GM18861 (cell line): ENCODE measurements around the gene ZNF701.
"Not testable (repeated sequence)": the region's sequence is repeated elsewhere in the genome, so short reads cannot be mapped to it uniquely, and the experiment has no call there.

Experiments used
- ATAC-seq: cut with Tn5 transposase; IDR thresholded peaks from one replicate; pipeline ENCODE4 v1.9.1; 2021; ENCODE audit not compliant: unreplicated experiment

The ZNF701 gene

DNA sequence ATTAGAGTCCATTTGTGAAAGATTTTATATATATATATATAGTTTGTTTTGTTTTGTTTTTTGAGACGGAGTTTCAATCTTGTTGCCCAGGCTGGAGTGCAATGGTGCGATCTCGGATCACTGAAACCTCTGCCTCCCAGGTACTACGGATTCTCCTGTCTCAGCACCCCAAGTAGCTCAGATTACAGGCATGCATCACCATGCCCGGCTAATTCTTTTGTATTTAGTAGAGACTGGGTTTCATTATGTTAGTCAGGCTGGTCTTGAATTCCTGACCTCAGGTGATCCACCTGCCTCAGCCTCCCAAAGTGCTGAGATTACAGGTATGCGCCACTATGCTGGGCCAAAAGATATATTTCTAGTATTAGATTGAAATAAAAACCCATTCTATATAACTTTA is 4.0 kb upstream of the ZNF701 start:
- ATAC-seq = no peak

GRCh38 chr19:52566588-52566987 is 3.5 kb upstream of the ZNF701 start:
- no peak for ATAC-seq

DNA sequence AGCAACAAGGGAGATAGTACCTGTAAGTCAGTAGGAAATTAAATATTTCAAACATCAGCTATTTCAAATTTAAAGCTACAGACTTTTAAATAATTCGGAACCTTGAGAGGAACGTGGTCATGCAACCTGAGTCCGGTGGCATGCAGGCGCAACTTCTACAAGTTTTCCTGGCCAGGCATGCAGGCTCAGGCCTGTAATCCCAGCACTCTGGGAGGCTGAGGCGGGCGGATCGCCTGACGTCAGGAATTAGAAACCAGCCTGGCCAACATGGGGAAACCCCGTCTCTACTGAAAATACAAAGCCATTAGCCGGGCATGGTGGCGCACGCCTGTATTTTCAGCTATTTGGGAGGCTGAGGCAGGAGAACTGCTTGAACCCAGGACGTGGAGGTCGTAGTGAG is 2.2 kb upstream of the ZNF701 start:
- no peak for ATAC-seq

DNA sequence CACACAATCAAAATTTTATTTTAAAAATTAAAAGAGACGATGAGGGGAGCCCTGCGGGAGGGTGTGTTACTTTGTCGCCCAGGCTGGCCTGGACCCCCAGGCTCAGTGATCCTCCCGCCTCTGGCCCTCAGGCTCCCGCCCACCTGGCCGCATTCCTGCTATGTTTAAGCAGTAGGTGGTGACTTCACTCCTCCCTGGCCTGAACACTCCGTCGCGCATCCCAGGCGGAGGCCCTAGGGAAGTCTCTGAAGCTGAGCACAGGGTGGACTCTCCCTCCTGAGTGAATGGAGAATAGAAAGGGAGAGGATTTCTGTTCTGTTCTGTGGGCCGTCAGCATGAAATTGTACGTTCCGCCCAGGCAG is 468 bp upstream of the ZNF701 start:
- not testable (repeated sequence) for ATAC-seq

GRCh38 chr19:52584736-52585440 is 14.8 kb downstream of the ZNF701 start:
- no peak for ATAC-seq

- no peak for ATAC-seq
Measured at GRCh38 chr19:52585604-52586003, 15.5 kb downstream of the ZNF701 start.

GRCh38 chr19:52590728-52591127 is 20.6 kb downstream of the ZNF701 start:
- no peak for ATAC-seq

- ATAC-seq = no peak
Measured at GRCh38 chr19:52592301-52592700, 22.2 kb downstream of the ZNF701 start.

- not testable (repeated sequence) for ATAC-seq
Measured at GRCh38 chr19:52593441-52593840, 23.4 kb downstream of the ZNF701 start.

- ATAC-seq = no peak
Measured at GRCh38 chr19:52599241-52599640, 29.2 kb downstream of the ZNF701 start.

GRCh38 chr19:52600639-52601024 is 30.5 kb downstream of the ZNF701 start:
- ATAC-seq = no peak

DNA sequence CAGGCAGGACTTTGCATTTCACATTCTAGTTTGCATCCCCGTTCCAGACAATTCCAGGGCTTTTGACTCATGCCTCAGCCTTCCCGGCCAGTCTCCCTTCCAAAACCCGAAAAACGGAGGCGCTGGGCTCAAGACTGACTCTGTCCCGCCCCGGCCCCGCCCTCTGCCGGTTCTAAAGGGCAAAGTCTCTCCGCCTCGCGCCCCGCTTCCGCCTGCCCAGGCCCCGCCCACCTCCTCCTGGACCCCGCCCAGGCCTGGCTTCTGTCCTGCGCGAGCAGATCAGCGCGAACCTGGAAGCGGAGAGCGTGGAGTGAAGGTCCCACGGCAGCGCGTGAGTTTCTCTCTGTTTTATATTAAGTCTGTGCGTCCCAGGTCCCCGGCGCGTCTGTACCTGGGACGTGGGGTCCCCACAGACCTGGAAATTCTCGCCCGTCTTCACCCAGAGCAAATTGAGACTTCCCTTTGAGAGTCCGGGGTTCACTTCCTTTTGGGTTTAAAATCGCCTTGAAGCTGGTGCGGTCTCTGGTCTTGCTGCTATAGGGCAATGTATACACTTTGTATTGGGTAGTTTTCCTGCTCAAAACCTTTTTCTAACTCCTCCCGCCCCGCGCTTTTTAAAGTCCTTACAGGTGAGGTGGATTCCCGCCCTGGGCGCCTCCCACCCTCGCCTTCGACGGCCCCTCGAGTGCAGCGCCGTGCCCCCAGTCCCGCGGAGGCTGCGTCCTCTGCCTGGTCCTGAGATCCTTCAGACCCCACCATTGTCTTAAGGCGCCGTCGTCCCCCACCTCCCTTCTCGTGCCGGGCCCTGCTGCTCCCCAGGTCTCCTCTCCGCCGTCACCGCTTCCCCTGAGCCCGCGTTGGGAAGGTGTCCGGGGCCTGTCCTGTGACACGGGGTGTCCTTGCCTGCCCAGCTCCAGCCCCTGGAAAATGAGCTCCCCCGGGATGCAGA is 31.2 kb downstream of the ZNF701 start:
- peak; percentile 79 for ATAC-seq

GRCh38 chr19:52601974-52602366 is 31.9 kb downstream of the ZNF701 start:
- ATAC-seq = not testable (repeated sequence)

DNA sequence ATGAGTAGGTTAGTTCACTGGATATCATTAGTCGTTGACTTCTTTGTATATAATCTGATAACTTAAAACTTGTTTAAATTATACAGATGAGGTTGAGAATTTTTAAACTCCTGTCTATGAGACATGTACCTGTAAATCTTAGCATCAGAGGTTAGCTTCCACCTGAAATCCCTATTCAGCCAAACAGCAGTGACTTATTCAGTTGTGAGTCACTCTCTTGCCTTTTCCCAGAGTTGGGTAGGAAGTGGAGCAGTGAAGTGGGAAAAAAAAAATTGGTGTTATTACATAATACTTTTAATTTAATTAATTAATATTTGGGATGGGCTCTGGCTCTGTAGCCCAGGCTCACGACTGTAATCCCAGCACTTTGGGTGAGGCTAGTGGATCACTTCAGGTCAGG is 32.9 kb downstream of the ZNF701 start:
- no peak for ATAC-seq

GRCh38 chr19:52603558-52604207 is 33.6 kb downstream of the ZNF701 start:
- no peak for ATAC-seq

DNA sequence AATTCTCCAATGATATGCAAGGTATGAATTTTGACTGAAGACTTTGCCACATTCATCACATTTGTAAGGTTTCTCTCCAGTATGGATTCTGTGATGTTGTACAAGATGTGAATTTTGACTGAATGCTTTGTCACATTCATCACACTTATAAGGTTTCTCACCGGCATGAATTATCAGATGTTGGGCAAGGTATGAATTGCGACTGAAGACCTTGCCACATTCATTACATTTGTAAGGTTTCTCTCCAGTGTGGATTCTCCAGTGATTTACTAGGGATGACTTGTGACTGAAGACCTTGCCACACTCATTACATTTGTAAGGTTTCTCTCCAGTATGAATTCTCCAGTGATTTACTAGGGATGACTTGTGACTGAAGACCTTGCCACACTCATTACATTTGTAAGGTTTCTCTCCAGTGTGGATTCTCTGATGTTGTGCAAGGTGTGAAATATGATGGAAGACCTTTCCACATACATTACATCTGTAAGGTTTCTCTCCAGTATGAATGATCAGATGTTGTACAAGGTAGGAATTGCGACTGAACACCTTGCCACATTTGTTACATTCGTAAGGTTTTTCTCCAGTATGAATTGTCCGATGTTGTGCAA is 43.3 kb downstream of the ZNF701 start:
- no peak for ATAC-seq

DNA sequence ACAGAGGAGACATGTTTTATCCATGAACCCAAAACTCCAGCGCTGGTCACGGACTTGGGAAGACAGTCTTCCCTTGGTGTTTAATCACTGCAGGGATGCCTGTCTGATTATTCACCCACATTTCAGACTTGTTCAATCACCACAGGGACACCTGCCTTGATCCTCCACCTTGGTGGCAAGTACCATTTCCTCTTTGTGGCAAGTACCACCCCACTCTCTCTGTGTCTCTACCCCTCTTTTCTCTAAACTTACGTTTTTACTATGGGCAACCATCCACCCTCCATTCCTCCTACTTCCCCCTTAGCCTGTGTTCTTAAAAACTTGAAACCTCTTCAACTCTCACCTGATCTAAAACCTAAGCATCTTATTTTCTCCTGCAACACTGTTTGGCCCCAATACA is 51.3 kb downstream of the ZNF701 start:
- ATAC-seq = no peak

- ATAC-seq = no peak
Measured at GRCh38 chr19:52622261-52622660, 52.2 kb downstream of the ZNF701 start.

GRCh38 chr19:52626915-52627314 is 56.8 kb downstream of the ZNF701 start:
- no peak for ATAC-seq

- ATAC-seq = not testable (repeated sequence)
Measured at GRCh38 chr19:52627441-52627840, 57.4 kb downstream of the ZNF701 start.
